Transverse colon (tissue), 4 donors: ENCODE measurements around the gene TBC1D7.

Source experiments
- POLR2A ChIP-seq: fragments of 450-650 bp; IDR thresholded peaks from one replicate; pipeline ENCODE4 v1.6.1; 2016; ENCODE audit warnings: antibody characterized with exemption, mild to moderate bottlenecking, moderate library complexity
- POLR2AphosphoS5 ChIP-seq, 3 donors: sonication (generic); formaldehyde crosslinking; IDR thresholded peaks; one replicate each; pipeline ENCODE4 v1.6.1; 2016; ENCODE audit warnings: antibody characterized with exemption in 3 of 3
- TF ChIP-seq, protein P1 (sequence below), 5 experiments: fragments of 200-600 bp in 3 of 5; fragments of 450-650 bp in 2 of 5; sonication (generic) in 3 of 5; IDR thresholded peaks; 1 replicate in 2 of 5; 2 replicates in 3 of 5; pipeline ENCODE4 v1.5.1; 2016 to 2017; ENCODE audit warnings: antibody characterized with exemption in 5 of 5, inconsistent platforms in 3 of 5, mild to moderate bottlenecking in 2 of 5, moderate library complexity in 1 of 5

- TF ChIP-seq, protein P1, sequence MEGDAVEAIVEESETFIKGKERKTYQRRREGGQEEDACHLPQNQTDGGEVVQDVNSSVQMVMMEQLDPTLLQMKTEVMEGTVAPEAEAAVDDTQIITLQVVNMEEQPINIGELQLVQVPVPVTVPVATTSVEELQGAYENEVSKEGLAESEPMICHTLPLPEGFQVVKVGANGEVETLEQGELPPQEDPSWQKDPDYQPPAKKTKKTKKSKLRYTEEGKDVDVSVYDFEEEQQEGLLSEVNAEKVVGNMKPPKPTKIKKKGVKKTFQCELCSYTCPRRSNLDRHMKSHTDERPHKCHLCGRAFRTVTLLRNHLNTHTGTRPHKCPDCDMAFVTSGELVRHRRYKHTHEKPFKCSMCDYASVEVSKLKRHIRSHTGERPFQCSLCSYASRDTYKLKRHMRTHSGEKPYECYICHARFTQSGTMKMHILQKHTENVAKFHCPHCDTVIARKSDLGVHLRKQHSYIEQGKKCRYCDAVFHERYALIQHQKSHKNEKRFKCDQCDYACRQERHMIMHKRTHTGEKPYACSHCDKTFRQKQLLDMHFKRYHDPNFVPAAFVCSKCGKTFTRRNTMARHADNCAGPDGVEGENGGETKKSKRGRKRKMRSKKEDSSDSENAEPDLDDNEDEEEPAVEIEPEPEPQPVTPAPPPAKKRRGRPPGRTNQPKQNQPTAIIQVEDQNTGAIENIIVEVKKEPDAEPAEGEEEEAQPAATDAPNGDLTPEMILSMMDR (IDR thresholded peaks at IDR 0.05), result no peak
- TF ChIP-seq POLR2AphosphoS5 (IDR thresholded peaks at IDR 0.05) (no peak), POLR2A (no peak)
Measured at GRCh38 chr6:13367396-13367795, 39.1 kb upstream of the TBC1D7 start.
